ENCODE measurements around the gene IPO11. TPM values are rescaled to one million over a fixed set of nuclear protein-coding genes. Genes with fewer than 3 reads are reported as not detected.
A peak's percentile ranks its signal among the peaks of the same experiment; 100 is the strongest.

The IPO11 gene
- total RNA-seq, 1 donor from 2014 or later: 57.6 TPM

- DNase-seq (ENCODE audit: extremely low read depth, low read depth, low spot score): no peak
These were observed 20.1 kb downstream of the IPO11 start for GRCh38 chr5:62432621-62433064.

- no peak for DNase-seq (ENCODE audit: extremely low read depth, low read depth, low spot score)
These were observed 36.0 kb downstream of the IPO11 start for GRCh38 chr5:62448528-62448927.

GRCh38 chr5:62450259-62450658 lies 37.7 kb downstream of the IPO11 start:
- DNase-seq (ENCODE audit: extremely low read depth, low read depth, low spot score): no peak

- no peak for DNase-seq (ENCODE audit: extremely low read depth, low read depth, low spot score)
These were observed 44.5 kb downstream of the IPO11 start for GRCh38 chr5:62457071-62457470.

- peak; percentile 44 for DNase-seq (ENCODE audit: extremely low read depth, low read depth, low spot score)
These were observed 48.0 kb downstream of the IPO11 start for GRCh38 chr5:62460578-62460983.

GRCh38 chr5:62461561-62461960 lies 49.0 kb downstream of the IPO11 start:
- no peak for DNase-seq (ENCODE audit: extremely low read depth, low read depth, low spot score)

- DNase-seq (ENCODE audit: extremely low read depth, low read depth, low spot score): no peak
These were observed 53.7 kb downstream of the IPO11 start for GRCh38 chr5:62465985-62466925.

GRCh38 chr5:62473209-62473608 lies 60.6 kb downstream of the IPO11 start:
- DNase-seq (ENCODE audit: extremely low read depth, low read depth, low spot score): no peak

GRCh38 chr5:62475072-62475471 lies 62.5 kb downstream of the IPO11 start:
- no peak for DNase-seq (ENCODE audit: extremely low read depth, low read depth, low spot score)

GRCh38 chr5:62477801-62478200 lies 65.2 kb downstream of the IPO11 start:
- no peak for DNase-seq (ENCODE audit: extremely low read depth, low read depth, low spot score)

GRCh38 chr5:62483556-62483955 lies 71.0 kb downstream of the IPO11 start:
- no peak for DNase-seq (ENCODE audit: extremely low read depth, low read depth, low spot score)

- DNase-seq (ENCODE audit: extremely low read depth, low read depth, low spot score): no peak
These were observed 74.1 kb downstream of the IPO11 start for GRCh38 chr5:62486672-62487071.

GRCh38 chr5:62488531-62488930 lies 76.0 kb downstream of the IPO11 start:
- no peak for DNase-seq (ENCODE audit: extremely low read depth, low read depth, low spot score)

GRCh38 chr5:62489471-62489870 lies 76.9 kb downstream of the IPO11 start:
- no peak for DNase-seq (ENCODE audit: extremely low read depth, low read depth, low spot score)

- no peak for DNase-seq (ENCODE audit: extremely low read depth, low read depth, low spot score)
These were observed 82.2 kb downstream of the IPO11 start for GRCh38 chr5:62494772-62495171.

- no peak for DNase-seq (ENCODE audit: extremely low read depth, low read depth, low spot score)
These were observed 84.3 kb downstream of the IPO11 start for GRCh38 chr5:62496876-62497275.

- DNase-seq (ENCODE audit: extremely low read depth, low read depth, low spot score): no peak
These were observed 86.4 kb downstream of the IPO11 start for GRCh38 chr5:62498961-62499360.

GRCh38 chr5:62499756-62500155 lies 87.2 kb downstream of the IPO11 start:
- no peak for DNase-seq (ENCODE audit: extremely low read depth, low read depth, low spot score)

- DNase-seq (ENCODE audit: extremely low read depth, low read depth, low spot score): no peak
These were observed 90.0 kb downstream of the IPO11 start for GRCh38 chr5:62502456-62503101.

- no peak for DNase-seq (ENCODE audit: extremely low read depth, low read depth, low spot score)
These were observed 91.6 kb downstream of the IPO11 start for GRCh38 chr5:62504129-62504528.

GRCh38 chr5:62506659-62507460 lies 94.3 kb downstream of the IPO11 start:
- DNase-seq (ENCODE audit: extremely low read depth, low read depth, low spot score): no peak
